ENCODE data around the gene UBE2H. TPM values are rescaled to one million over a fixed set of nuclear protein-coding genes. Genes with fewer than 3 reads are reported as not detected.
"Not testable (repeated sequence)": the region's sequence is repeated elsewhere in the genome, so short reads cannot be mapped to it uniquely, and the experiment has no call there.

The UBE2H gene
- total RNA-seq, 1 donor from 2014 or later: 99.1 TPM

- Mint-ChIP-seq H3K4me3 (ENCODE audit: low read depth) (no peak overlapping the region), H3K4me1 (ENCODE audit: low read depth) (peaks cover 18% of the 10 kb centered on the region), H3K9me3 (ENCODE audit: low read depth) (no peaks in the 10 kb centered on the region), H3K27me3 (no peaks in the 10 kb centered on the region), H3K27ac (peak overlapping the region; percentile 90), H3K36me3 (ENCODE audit: insufficient read depth) (peaks cover 8% of the 10 kb centered on the region)
- TF ChIP-seq CTCF (IDR thresholded peaks at IDR 0.05; ENCODE audit: unreplicated experiment): no peak
- no peak for DNase-seq (ENCODE audit: low spot score, unreplicated experiment)
Measured at GRCh38 chr7:129828078-129828762, 124.5 kb downstream of the UBE2H start.

DNA sequence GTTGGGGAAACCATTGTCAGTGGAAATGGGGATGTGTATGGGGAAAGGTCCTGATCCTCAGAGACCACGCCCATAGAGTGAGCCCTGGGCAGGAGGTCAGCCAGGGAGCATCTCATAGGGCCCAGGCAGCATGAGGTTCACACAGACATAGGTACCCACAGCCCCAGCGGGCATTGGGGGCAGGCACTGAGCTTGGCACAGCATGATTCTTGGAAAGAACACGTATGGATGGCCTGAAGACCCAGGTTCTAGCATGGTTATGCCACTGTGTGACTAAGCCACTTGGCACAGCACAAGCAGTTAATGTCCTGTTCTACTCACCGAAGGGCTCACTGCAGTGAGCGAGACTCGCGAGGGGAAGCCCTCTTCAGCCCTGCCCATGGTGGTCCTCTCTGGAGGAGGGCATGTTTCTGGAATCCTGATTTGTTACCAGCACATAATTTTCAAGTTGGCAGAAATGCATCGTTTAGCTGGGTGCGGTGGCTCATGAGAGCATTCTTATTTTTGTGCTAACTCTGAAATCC, 125.2 kb downstream of the UBE2H start:
- H3K4me3 Mint-ChIP-seq (ENCODE audit: low read depth): no peak overlapping the region

GRCh38 chr7:129826895-129827294, 125.9 kb downstream of the UBE2H start:
- Mint-ChIP-seq H3K4me1 (ENCODE audit: low read depth) (peaks cover 15% of the 10 kb centered on the region), H3K4me3 (ENCODE audit: low read depth) (peak overlapping the region; percentile 35)
- not testable (repeated sequence) for H3K27ac Mint-ChIP-seq; DNase-seq (ENCODE audit: low spot score, unreplicated experiment); H3K27me3 Mint-ChIP-seq; H3K36me3 Mint-ChIP-seq (ENCODE audit: insufficient read depth); H3K9me3 Mint-ChIP-seq (ENCODE audit: low read depth)

More for the DNA sequence above, 125.2 kb downstream of the UBE2H start:
- Mint-ChIP-seq H3K36me3 (ENCODE audit: insufficient read depth) (peaks cover 7% of the 10 kb centered on the region), H3K4me1 (ENCODE audit: low read depth) (peaks cover 18% of the 10 kb centered on the region), H3K27me3 (no peaks in the 10 kb centered on the region), H3K27ac (peak overlapping the region; percentile 62), H3K9me3 (ENCODE audit: low read depth) (no peaks in the 10 kb centered on the region)
- DNase-seq (ENCODE audit: low spot score, unreplicated experiment): no peak
- TF ChIP-seq CTCF (IDR thresholded peaks at IDR 0.05; ENCODE audit: unreplicated experiment): no peak

- Mint-ChIP-seq H3K4me1 (ENCODE audit: low read depth) (peaks cover 9% of the 10 kb centered on the region), H3K27me3 (no peaks in the 10 kb centered on the region), H3K4me3 (ENCODE audit: low read depth) (peak overlapping the region; percentile 80), H3K36me3 (ENCODE audit: insufficient read depth) (peaks cover 2% of the 10 kb centered on the region), H3K9me3 (ENCODE audit: low read depth) (no peaks in the 10 kb centered on the region), H3K27ac (peak overlapping the region; percentile 95)
- peak; percentile 97 for TF ChIP-seq CTCF (IDR thresholded peaks at IDR 0.05; ENCODE audit: unreplicated experiment)
- peak; percentile 94 for DNase-seq (ENCODE audit: low spot score, unreplicated experiment)
Measured at GRCh38 chr7:129825209-129825970, 127.4 kb downstream of the UBE2H start.

GRCh38 chr7:129824291-129825208, 128.2 kb downstream of the UBE2H start:
- Mint-ChIP-seq H3K4me1 (ENCODE audit: low read depth) (peaks cover 4% of the 10 kb centered on the region), H3K4me3 (ENCODE audit: low read depth) (peak overlapping the region; percentile 80), H3K27ac (peak overlapping the region; percentile 95), H3K36me3 (ENCODE audit: insufficient read depth) (peaks cover 2% of the 10 kb centered on the region), H3K27me3 (no peaks in the 10 kb centered on the region), H3K9me3 (ENCODE audit: low read depth) (no peaks in the 10 kb centered on the region)
- peak; percentile 29 for TF ChIP-seq CTCF (IDR thresholded peaks at IDR 0.05; ENCODE audit: unreplicated experiment)
- peak; percentile 39 for DNase-seq (ENCODE audit: low spot score, unreplicated experiment)

DNA sequence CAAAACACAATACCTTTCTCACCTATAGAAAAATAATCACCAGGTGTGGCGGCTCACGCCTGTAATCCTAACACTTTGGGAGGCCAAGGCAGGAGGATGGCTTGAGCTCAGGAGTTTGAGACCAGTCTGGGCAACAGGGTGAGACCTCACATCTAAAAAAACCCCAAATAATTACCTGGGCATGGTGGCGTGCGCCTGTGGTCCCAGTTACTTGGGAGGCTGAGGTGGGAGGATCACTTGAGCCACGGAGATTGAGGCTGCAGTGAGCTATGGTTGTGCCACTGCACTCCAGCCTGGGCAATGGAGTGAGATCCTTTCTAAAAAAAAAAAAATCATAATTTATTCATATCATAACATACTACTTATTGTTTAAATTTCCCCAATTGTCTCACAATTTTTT, 129.6 kb downstream of the UBE2H start:
- H3K27me3 Mint-ChIP-seq; H3K4me3 Mint-ChIP-seq (ENCODE audit: low read depth); H3K9me3 Mint-ChIP-seq (ENCODE audit: low read depth); H3K36me3 Mint-ChIP-seq (ENCODE audit: insufficient read depth); H3K4me1 Mint-ChIP-seq (ENCODE audit: low read depth); DNase-seq (ENCODE audit: low spot score, unreplicated experiment); H3K27ac Mint-ChIP-seq: not testable (repeated sequence)

Measured in progenitor cell of endocrine pancreas (in vitro differentiated cells).